Lung (tissue), 12 donors: ENCODE results near the gene CD4. TPM values are rescaled to one million over a fixed set of nuclear protein-coding genes. Genes with fewer than 3 reads are reported as not detected.

Experiments used
- ATAC-seq: fragments of 200-7000 bp; cut with Tn5 transposase; one replicate; pipeline ENCODE4 v1.9.1; 2020; ENCODE audit warnings: moderate number of reproducible peaks; ENCODE audit not compliant: insufficient read depth, low FRiP score
- DNase-seq, 3 donors: peaks; one replicate each; pipeline ENCODE4 v3.0.0-alpha.2; 2013 to 2017
- H3K27ac ChIP-seq, 2 donors: one replicate each; pipeline ENCODE4 v1.5.1; 2013; ENCODE audit warnings: mild to moderate bottlenecking in 2 of 2, moderate library complexity in 2 of 2, control low read depth in 1 of 2, inconsistent platforms in 1 of 2, low read depth in 1 of 2, low read length in 1 of 2
- H3K27me3 ChIP-seq, 3 donors: one replicate each; pipeline ENCODE4 v1.5.1; 2013; ENCODE audit warnings: low read length in 2 of 3; ENCODE audit not compliant: control insufficient read depth in 3 of 3, insufficient read depth in 3 of 3
- H3K36me3 ChIP-seq, 4 donors: one replicate each; pipeline ENCODE4 v1.5.1; 2013; ENCODE audit warnings: low read length in 4 of 4, mild to moderate bottlenecking in 1 of 4, moderate library complexity in 1 of 4; ENCODE audit not compliant: control insufficient read depth in 4 of 4, insufficient read depth in 4 of 4
- H3K4me1 ChIP-seq, 5 donors: one replicate each; pipeline ENCODE4 v1.5.1; 2013; ENCODE audit warnings: low read length in 5 of 5, mild to moderate bottlenecking in 2 of 5, moderate library complexity in 1 of 5; ENCODE audit not compliant: control insufficient read depth in 5 of 5, insufficient read depth in 5 of 5
- H3K4me3 ChIP-seq: one replicate; pipeline ENCODE4 v1.5.1; 2013; ENCODE audit warnings: mild to moderate bottlenecking, control low read depth, moderate library complexity
- H3K9ac ChIP-seq, 2 donors: one replicate each; pipeline ENCODE4 v1.5.1; 2013; ENCODE audit warnings: low read length in 2 of 2, control low read depth in 1 of 2; ENCODE audit not compliant: insufficient read depth in 1 of 2
- H3K9me3 ChIP-seq, 4 donors: one replicate each; pipeline ENCODE4 v1.5.1; 2013; ENCODE audit warnings: low read length in 3 of 4, mild to moderate bottlenecking in 1 of 4, moderate library complexity in 1 of 4; ENCODE audit not compliant: control insufficient read depth in 4 of 4, insufficient read depth in 3 of 4
- WGBS, 2 donors: extraction: QIAGEN DNeasy Blood & Tissue Kit; methylation state at CpG; one replicate each; pipeline ENCODE4 v1.1.7; 2013; 5-methylcytosine and 5-hydroxymethylcytosine counted together
- polyA plus RNA-seq, 2 donors: library from polyadenylated mRNA; stranded (reverse); fragments of 200-250 nt; gene quantifications; one replicate each; pipeline ENCODE4 v1.2.1, GENCODE V29; 2013
- total RNA-seq, 2 donors: library from RNA; depleted of rRNA in 1 of 2; stranded (reverse); fragments of >200 nt in 1 of 2; gene quantifications; one replicate each; pipeline ENCODE4 v1.2.1, GENCODE V29; 2014 to 2021
- TF ChIP-seq, protein P1 (sequence below): IDR thresholded peaks from 2 replicates; pipeline ENCODE4 v1.5.1; 2012; ENCODE audit warnings: mild to moderate bottlenecking; ENCODE audit errors: control extremely low read depth, extremely low read depth
- donor health status: control.
- donor health status: control.
- donor health status: Bipolar disorder and iron deficiency.
- donor health status: healthy.
- donor health status: DM: yes; HTN: yes; CAD: no.

The CD4 gene
- total and polyA plus RNA-seq, 4 donors = 20.6 to 83.7 (median 53.0) TPM

DNA sequence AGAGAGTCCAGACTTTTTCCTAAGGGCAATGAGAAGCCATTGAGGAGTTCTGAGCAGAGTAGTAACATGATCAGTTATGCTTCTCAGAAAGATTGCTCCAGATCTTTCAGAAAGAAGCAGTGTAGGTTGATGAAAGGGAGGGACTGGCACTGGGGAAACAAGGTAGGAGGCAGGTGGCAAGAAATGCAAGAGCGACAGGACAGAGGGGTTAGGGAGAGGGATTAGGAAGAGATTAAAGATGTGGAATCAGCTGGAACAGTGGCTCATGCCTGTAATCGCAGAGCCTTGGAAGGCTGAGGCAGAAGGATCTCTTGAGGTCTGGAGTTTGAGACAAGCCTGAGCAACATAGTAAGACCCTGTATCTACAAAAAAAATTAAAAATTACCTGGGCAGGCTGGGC, 58.3 kb downstream of the CD4 start:
- no peak overlapping the region for H3K4me3 ChIP-seq
- H3K9me3 ChIP-seq = no peaks in the 10 kb centered on the region
- H3K4me1 ChIP-seq = peaks cover 0 to 17% (median 3%) of the 10 kb centered on the region in 5 donors
- no peak overlapping the region for H3K27ac ChIP-seq
- no peak for DNase-seq
- H3K27me3 ChIP-seq = no peaks in the 10 kb centered on the region
- ATAC-seq = no peak
- no peak overlapping the region for H3K9ac ChIP-seq
- TF ChIP-seq, protein P1, sequence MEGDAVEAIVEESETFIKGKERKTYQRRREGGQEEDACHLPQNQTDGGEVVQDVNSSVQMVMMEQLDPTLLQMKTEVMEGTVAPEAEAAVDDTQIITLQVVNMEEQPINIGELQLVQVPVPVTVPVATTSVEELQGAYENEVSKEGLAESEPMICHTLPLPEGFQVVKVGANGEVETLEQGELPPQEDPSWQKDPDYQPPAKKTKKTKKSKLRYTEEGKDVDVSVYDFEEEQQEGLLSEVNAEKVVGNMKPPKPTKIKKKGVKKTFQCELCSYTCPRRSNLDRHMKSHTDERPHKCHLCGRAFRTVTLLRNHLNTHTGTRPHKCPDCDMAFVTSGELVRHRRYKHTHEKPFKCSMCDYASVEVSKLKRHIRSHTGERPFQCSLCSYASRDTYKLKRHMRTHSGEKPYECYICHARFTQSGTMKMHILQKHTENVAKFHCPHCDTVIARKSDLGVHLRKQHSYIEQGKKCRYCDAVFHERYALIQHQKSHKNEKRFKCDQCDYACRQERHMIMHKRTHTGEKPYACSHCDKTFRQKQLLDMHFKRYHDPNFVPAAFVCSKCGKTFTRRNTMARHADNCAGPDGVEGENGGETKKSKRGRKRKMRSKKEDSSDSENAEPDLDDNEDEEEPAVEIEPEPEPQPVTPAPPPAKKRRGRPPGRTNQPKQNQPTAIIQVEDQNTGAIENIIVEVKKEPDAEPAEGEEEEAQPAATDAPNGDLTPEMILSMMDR = no peak
- WGBS, 2 donors = 95 to 100% methylated on average over 2 of the region's 2 CpGs
- peaks cover 1 to 33% (median 9%) of the 10 kb centered on the region in 4 donors for H3K36me3 ChIP-seq

DNA sequence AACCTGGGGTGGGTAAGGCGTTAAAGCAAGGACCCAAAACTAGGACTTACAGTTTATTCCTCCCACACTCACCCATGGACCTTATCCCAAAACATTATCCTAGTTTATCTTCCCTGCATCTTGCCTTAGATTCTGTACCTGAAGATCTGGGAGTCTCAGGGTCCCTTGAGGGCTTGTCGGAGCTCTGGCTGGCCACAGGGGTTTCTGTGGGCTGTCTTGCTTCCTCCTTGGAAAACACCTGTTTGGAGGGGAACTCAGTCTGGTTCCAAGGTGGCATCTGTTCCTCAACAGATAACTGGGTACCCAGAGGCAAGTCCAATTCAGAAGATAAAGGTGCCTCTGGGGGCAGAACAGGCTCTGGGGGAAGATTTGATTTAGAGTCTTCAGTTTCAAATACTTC, 60.1 kb downstream of the CD4 start:
- H3K36me3 ChIP-seq = peaks cover 1 to 24% (median 10%) of the 10 kb centered on the region in 4 donors
- no peak overlapping the region for H3K9ac ChIP-seq
- H3K27me3 ChIP-seq = no peaks in the 10 kb centered on the region
- peaks cover 0 to 26% (median 7%) of the 10 kb centered on the region in 5 donors for H3K4me1 ChIP-seq
- DNase-seq (no peak), ATAC-seq (no peak)
- TF ChIP-seq, protein P1 = no peak
- no peak overlapping the region for H3K27ac ChIP-seq
- no peak overlapping the region for H3K4me3 ChIP-seq
- H3K9me3 ChIP-seq = no peaks in the 10 kb centered on the region
- 62 to 85% methylated on average over 2 of the region's 2 CpGs for WGBS, 2 donors

DNA sequence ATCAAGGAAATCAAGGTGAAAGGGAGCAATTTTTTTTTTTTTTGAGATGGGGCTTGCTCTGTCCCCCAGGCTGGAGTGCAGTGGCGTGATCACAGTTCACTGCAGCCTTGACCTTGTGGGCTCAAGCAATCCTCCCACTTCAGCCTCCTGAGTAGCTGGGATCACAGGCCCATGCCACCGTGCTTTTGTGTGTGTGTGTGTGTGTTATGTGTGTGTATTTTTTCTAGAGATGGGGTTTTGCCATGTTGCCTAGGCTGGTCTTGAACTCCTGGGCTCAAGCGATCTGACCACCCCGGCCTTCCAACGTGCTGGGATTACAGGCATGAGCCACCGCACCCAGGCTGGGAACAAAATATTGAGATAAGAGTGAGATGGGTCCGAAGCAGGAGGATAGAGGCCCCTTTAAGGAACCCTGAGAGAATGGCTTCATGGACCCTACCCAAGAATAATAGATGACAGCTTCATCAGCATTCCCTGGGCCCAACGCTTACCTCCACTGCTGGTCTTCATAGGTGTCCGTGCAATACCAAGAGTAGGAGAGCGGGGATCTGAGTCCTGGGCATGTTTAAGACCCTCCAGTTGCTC, 60.7 kb downstream of the CD4 start:
- no peak for DNase-seq
- WGBS, 2 donors = 87 to 94% methylated on average over 10 of the region's 10 CpGs

More for the DNA sequence above, 60.7 kb downstream of the CD4 start:
- H3K27ac ChIP-seq = no peak overlapping the region
- no peak for ATAC-seq
- H3K36me3 ChIP-seq = peaks cover 1 to 24% (median 9%) of the 10 kb centered on the region in 4 donors
- TF ChIP-seq, protein P1 = no peak
- peaks cover 0 to 26% (median 7%) of the 10 kb centered on the region in 5 donors for H3K4me1 ChIP-seq
- no peak overlapping the region for H3K4me3 ChIP-seq
- no peaks in the 10 kb centered on the region for H3K9me3 ChIP-seq
- no peaks in the 10 kb centered on the region for H3K27me3 ChIP-seq
- no peak overlapping the region for H3K9ac ChIP-seq
